A673 (cell line): ENCODE results near the gene SSBP3. TPM values are rescaled to one million over a fixed set of nuclear protein-coding genes. Genes with fewer than 3 reads are reported as not detected.

Experiments
- BruUV-seq: library from RNA; stranded (reverse); fragments of 400-500 nt; replicated peaks from 2 replicates; lab custom pipeline; 2021; lab: Mats Ljungman, UMichigan
- CTCF ChIA-PET: fragments of 300-600 bp; sonication (Branson Sonifier 250); formaldehyde crosslinking; loops from one replicate; lab custom pipeline; 2022; ENCODE audit warnings: antibody characterized with exemption; lab: Charles Lee
- POLR2A ChIA-PET: fragments of 300-600 bp; sonication (Branson Sonifier 250); formaldehyde crosslinking; loops from one replicate; lab custom pipeline; 2022; ENCODE audit warnings: antibody characterized with exemption; ENCODE audit not compliant: low non-redundant PET; lab: Charles Lee
- DNase-seq: peaks from one replicate; pipeline ENCODE4 v3.0.0-alpha.2; 2015; ENCODE audit warnings: low spot score
- H3K27ac ChIP-seq: fragments of 200-600 bp; sonication (generic); 2 replicates; pipeline ENCODE4 v1.5.1; 2016; ENCODE audit warnings: mixed run types, low read depth, mild to moderate bottlenecking, mixed read lengths, antibody characterized with exemption, low read length; ENCODE audit not compliant: poor library complexity, severe bottlenecking
- H3K27me3 ChIP-seq: fragments of 200-600 bp; sonication (generic); replicated peaks from 2 replicates; pipeline ENCODE4 v1.6.1; 2017; ENCODE audit warnings: mixed run types, low read depth, mild to moderate bottlenecking, mixed read lengths, antibody characterized with exemption, low read length; ENCODE audit not compliant: insufficient read depth, poor library complexity
- H3K36me3 ChIP-seq: fragments of 200-600 bp; sonication (generic); 2 replicates; pipeline ENCODE4 v1.6.1; 2016; ENCODE audit warnings: mixed run types, mild to moderate bottlenecking, mixed read lengths, antibody characterized with exemption, low read length; ENCODE audit not compliant: insufficient read depth, poor library complexity, severe bottlenecking
- H3K4me1 ChIP-seq: fragments of 200-600 bp; sonication (generic); 2 replicates; pipeline ENCODE4 v1.6.1; 2017; ENCODE audit warnings: mixed run types, mild to moderate bottlenecking, mixed read lengths, antibody characterized with exemption, low read length; ENCODE audit not compliant: insufficient read depth, poor library complexity, severe bottlenecking
- H3K4me3 ChIP-seq: fragments of 200-600 bp; sonication (generic); 2 replicates; pipeline ENCODE4 v1.5.1; 2016; ENCODE audit warnings: low read depth, mixed run types, mild to moderate bottlenecking, mixed read lengths, low read length; ENCODE audit not compliant: poor library complexity, severe bottlenecking
- H3K9me3 ChIP-seq: fragments of 200-600 bp; sonication (generic); 2 replicates; pipeline ENCODE4 v1.6.1; 2016; ENCODE audit warnings: mixed run types, low read depth, mild to moderate bottlenecking, mixed read lengths, antibody characterized with exemption, low read length; ENCODE audit not compliant: poor library complexity, severe bottlenecking
- EZH2 ChIP-seq: fragments of 200-600 bp; sonication (generic); IDR thresholded peaks from 2 replicates; pipeline ENCODE4 v1.6.1; 2017; ENCODE audit warnings: borderline replicate concordance, low read depth, mild to moderate bottlenecking, mixed read lengths, antibody characterized with exemption, low read length; ENCODE audit not compliant: poor library complexity, severe bottlenecking
- intact Hi-C: fragments of 100-400 bp; cut with micrococcal nuclease; formaldehyde crosslinking; loops from one replicate; pipeline ENCODE4 v1.10.0; 2022; ENCODE audit not compliant: unreplicated experiment
- total RNA-seq: library from RNA; stranded (reverse); gene quantifications from 2 replicates; pipeline ENCODE4 v1.2.3, GENCODE V29; 2021
- TF ChIP-seq, protein P1 (sequence below): fragments of 300-800, 200-600 bp; sonication (generic); conservative IDR thresholded peaks from 2 replicates; pipeline ENCODE4 v1.5.1; 2017; ENCODE audit warnings: low read depth, mild to moderate bottlenecking, antibody characterized with exemption, low read length, moderate library complexity, mixed read lengths

Gene SSBP3
- total RNA-seq, 1 experiment from 2014 or later = 43.0 TPM

DNA sequence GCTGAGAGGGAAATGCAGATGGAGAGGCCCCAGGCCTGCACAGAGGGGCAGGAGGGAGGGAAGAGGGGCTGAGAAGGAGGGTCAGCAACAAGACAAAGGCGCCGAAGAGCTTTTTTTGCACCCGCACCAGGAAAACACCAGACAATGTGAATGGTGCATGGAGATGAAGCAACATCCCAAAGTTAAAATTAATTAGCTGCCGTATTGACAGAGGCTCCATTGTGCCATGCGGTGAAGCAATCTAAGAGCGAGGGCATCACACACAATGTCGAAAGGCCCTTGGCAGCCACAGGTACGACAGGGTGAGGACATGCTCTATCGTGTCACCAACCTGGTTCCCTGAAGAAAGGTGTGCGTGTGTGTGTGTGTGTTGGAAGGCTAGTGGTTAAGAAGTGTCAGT lies 41.2 kb downstream of the SSBP3 start:
- Histone ChIP-seq H3K4me1 (no peaks in the 10 kb centered on the region), H3K36me3 (no peaks in the 10 kb centered on the region), H3K27me3 (no peaks in the 10 kb centered on the region), H3K4me3 (no peak overlapping the region), H3K9me3 (no peaks in the 10 kb centered on the region), H3K27ac (no peak overlapping the region)
- TF ChIP-seq EZH2 = no peak
- TF ChIP-seq, protein P1, sequence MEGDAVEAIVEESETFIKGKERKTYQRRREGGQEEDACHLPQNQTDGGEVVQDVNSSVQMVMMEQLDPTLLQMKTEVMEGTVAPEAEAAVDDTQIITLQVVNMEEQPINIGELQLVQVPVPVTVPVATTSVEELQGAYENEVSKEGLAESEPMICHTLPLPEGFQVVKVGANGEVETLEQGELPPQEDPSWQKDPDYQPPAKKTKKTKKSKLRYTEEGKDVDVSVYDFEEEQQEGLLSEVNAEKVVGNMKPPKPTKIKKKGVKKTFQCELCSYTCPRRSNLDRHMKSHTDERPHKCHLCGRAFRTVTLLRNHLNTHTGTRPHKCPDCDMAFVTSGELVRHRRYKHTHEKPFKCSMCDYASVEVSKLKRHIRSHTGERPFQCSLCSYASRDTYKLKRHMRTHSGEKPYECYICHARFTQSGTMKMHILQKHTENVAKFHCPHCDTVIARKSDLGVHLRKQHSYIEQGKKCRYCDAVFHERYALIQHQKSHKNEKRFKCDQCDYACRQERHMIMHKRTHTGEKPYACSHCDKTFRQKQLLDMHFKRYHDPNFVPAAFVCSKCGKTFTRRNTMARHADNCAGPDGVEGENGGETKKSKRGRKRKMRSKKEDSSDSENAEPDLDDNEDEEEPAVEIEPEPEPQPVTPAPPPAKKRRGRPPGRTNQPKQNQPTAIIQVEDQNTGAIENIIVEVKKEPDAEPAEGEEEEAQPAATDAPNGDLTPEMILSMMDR = no peak
- ChIA-PET CTCF (no interaction called here), POLR2A (no interaction called here)
- intact Hi-C loops = no loop called here
- BruUV-seq = no TSS peak
- DNase-seq = no peak

DNA sequence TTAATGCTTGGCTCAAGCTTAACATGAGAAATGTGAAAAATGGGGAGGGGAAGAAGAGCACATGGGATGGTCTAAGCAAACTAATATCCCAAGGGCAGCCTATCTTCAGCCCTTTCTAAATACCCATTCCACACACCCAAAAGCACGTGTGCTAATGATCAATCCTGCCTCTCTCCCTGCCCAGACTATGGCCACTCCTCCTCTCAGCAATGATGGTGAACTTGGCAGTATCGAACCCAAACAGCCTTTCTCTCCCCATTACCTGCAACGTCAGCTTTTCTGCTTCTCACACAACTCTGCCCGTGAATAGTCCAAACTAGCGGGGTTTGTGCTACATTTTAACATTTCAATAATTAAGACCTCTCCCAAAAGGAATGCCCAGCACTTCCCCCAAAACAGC lies 41.6 kb downstream of the SSBP3 start:
- H3K4me3 ChIP-seq = no peak overlapping the region
- CTCF ChIA-PET = no interaction called here
- TF ChIP-seq, protein P1 = no peak
- TF ChIP-seq EZH2 = no peak

DNA sequence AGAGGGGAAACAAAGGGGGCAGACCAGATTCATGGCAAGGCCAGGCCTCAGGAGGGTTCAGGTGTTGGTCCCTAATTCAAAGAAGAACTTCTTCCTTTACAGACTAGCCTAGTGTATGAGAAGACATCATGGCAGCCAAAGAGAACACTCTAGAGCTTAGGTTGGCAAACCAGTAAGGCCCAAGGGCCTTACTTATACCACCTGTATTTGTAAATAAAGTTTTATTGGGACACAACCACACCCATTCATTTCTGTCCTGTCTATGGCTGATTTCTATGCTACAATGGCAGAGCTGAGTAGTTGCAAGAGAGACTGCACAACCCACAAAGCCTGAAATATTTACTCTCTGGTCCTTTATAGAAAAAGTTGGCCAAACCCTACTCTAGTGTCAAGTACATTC lies 42.3 kb downstream of the SSBP3 start:
- Histone ChIP-seq H3K27ac (no peak overlapping the region), H3K4me3 (no peak overlapping the region), H3K27me3 (no peaks in the 10 kb centered on the region), H3K4me1 (no peaks in the 10 kb centered on the region), H3K9me3 (no peaks in the 10 kb centered on the region), H3K36me3 (no peaks in the 10 kb centered on the region)
- ChIA-PET CTCF (no interaction called here), POLR2A (no interaction called here)
- TF ChIP-seq EZH2 = no peak
- DNase-seq = no peak
- no TSS peak for BruUV-seq
- intact Hi-C loops = no loop called here

More for the DNA sequence above, 41.6 kb downstream of the SSBP3 start:
- no peaks in the 10 kb centered on the region for H3K27me3 ChIP-seq
- no TSS peak for BruUV-seq
- POLR2A ChIA-PET = no interaction called here
- H3K27ac ChIP-seq = no peak overlapping the region
- intact Hi-C loops = no loop called here
- DNase-seq = no peak
- H3K36me3 ChIP-seq = no peaks in the 10 kb centered on the region
- no peaks in the 10 kb centered on the region for H3K4me1 ChIP-seq
- H3K9me3 ChIP-seq = no peaks in the 10 kb centered on the region

DNA sequence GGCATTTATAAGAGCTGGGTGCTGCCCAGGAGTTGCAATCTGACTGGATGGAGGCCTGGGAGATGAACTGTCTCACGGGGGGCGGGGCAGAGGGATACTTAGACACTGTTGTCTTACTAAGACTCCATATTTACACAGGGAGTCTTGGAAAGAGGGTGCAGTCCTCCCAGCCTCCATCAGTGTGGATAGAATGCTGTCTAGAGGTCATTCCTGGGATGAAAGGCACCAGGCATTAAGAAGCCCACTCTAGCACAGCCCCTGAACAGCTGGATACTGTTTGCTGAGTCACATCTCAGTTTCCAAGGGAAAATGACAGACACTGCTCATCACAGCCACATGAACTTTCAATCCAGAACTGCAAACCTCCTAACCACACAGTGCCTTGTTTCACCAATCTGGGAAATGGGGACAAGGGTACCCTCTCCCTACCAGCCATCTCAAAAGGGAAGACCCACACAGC lies 43.3 kb downstream of the SSBP3 start:
- Histone ChIP-seq H3K27me3 (no peaks in the 10 kb centered on the region), H3K9me3 (no peaks in the 10 kb centered on the region), H3K4me3 (no peak overlapping the region), H3K4me1 (no peaks in the 10 kb centered on the region), H3K27ac (no peak overlapping the region), H3K36me3 (no peaks in the 10 kb centered on the region)
- ChIA-PET CTCF (no interaction called here), POLR2A (no interaction called here)
- TF ChIP-seq EZH2 = no peak
- TF ChIP-seq, protein P1 = no peak
- intact Hi-C loops = no loop called here
- no TSS peak for BruUV-seq
- no peak for DNase-seq
